Measurements from ENCODE around the gene GAPVD1.

The GAPVD1 gene

DNA sequence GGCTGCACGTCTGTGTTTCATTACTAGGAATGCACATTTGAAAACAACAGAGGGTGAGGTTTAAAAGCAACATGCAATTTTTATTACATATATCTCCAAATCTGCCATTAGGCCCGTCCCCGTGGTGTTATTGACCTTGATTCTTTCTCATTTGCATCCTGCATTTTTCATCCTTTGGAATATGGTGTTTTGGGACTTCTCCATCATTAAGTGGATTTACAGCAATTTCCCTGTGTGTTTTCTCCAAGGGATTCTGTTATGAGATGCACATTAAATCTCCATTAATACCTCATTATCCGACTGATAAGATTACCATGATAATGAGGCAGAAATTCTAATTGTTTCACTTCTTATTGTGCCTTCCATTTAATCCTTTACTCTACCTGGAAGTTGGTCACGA is 117.6 kb downstream of the GAPVD1 start:
- Histone ChIP-seq H3K27ac (no peak overlapping the region), H3K36me3 (no peaks in the 10 kb centered on the region), H3K4me3 (ENCODE audit: low read depth in 1 of 2, low read length in 1 of 2) (no peak overlapping the region), H3K9me3 (no peaks in the 10 kb centered on the region), H3K27me3 (no peaks in the 10 kb centered on the region), H3K4me1 (ENCODE audit: control insufficient read depth in 1 of 2, insufficient read depth in 1 of 2, low read depth in 1 of 2, low read length in 1 of 2) (peaks cover 0 to 6% of the 10 kb centered on the region in 2 experiments)
- TF ChIP-seq, protein P1, sequence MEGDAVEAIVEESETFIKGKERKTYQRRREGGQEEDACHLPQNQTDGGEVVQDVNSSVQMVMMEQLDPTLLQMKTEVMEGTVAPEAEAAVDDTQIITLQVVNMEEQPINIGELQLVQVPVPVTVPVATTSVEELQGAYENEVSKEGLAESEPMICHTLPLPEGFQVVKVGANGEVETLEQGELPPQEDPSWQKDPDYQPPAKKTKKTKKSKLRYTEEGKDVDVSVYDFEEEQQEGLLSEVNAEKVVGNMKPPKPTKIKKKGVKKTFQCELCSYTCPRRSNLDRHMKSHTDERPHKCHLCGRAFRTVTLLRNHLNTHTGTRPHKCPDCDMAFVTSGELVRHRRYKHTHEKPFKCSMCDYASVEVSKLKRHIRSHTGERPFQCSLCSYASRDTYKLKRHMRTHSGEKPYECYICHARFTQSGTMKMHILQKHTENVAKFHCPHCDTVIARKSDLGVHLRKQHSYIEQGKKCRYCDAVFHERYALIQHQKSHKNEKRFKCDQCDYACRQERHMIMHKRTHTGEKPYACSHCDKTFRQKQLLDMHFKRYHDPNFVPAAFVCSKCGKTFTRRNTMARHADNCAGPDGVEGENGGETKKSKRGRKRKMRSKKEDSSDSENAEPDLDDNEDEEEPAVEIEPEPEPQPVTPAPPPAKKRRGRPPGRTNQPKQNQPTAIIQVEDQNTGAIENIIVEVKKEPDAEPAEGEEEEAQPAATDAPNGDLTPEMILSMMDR (IDR thresholded peaks at IDR 0.05), result no peak

GRCh38 chr9:125380406-125380805 is 118.8 kb downstream of the GAPVD1 start:
- Histone ChIP-seq H3K9me3 (no peaks in the 10 kb centered on the region), H3K27ac (no peak overlapping the region), H3K36me3 (no peaks in the 10 kb centered on the region), H3K4me3 (ENCODE audit: low read depth in 1 of 2, low read length in 1 of 2) (no peak overlapping the region), H3K4me1 (ENCODE audit: control insufficient read depth in 1 of 2, insufficient read depth in 1 of 2, low read depth in 1 of 2, low read length in 1 of 2) (no peaks in the 10 kb centered on the region), H3K27me3 (no peaks in the 10 kb centered on the region)
- TF ChIP-seq, protein P1 (IDR thresholded peaks at IDR 0.05), result no peak

GRCh38 chr9:125387861-125388524 is 126.4 kb downstream of the GAPVD1 start:
- Histone ChIP-seq H3K4me3 (ENCODE audit: low read depth in 1 of 2, low read length in 1 of 2) (no peak overlapping the region), H3K27me3 (no peaks in the 10 kb centered on the region), H3K4me1 (ENCODE audit: control insufficient read depth in 1 of 2, insufficient read depth in 1 of 2, low read depth in 1 of 2, low read length in 1 of 2) (no peaks in the 10 kb centered on the region), H3K9me3 (no peaks in the 10 kb centered on the region), H3K27ac (no peak overlapping the region), H3K36me3 (no peaks in the 10 kb centered on the region)
- TF ChIP-seq, protein P1 (IDR thresholded peaks at IDR 0.05), result no peak

DNA sequence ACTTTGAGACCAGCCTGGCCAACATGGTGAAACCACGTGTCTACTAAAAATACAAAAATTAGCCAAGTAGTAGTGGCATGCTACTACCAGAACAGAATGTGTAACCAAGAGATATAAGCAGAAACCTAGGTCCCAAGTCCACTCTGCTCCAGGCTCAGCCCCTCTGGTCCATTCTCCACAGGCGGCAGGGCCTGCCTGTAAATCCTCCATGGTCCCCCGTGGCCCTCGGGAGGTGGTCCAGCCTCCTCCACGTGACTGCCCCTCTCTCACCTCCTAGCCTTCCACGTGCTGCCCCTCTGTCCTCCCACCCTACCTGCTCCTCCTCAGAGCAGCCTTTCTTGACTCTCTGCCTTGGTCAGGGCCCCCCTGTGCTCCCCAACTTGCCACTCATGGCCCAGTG is 127.4 kb downstream of the GAPVD1 start:
- Histone ChIP-seq H3K27ac (no peak overlapping the region), H3K27me3 (no peaks in the 10 kb centered on the region), H3K4me3 (ENCODE audit: low read depth in 1 of 2, low read length in 1 of 2) (no peak overlapping the region), H3K9me3 (no peaks in the 10 kb centered on the region), H3K4me1 (ENCODE audit: control insufficient read depth in 1 of 2, insufficient read depth in 1 of 2, low read depth in 1 of 2, low read length in 1 of 2) (no peaks in the 10 kb centered on the region), H3K36me3 (no peaks in the 10 kb centered on the region)
- TF ChIP-seq, protein P1 (IDR thresholded peaks at IDR 0.05), result no peak

GRCh38 chr9:125391704-125392103 is 130.1 kb downstream of the GAPVD1 start:
- H3K36me3 ChIP-seq, result no peaks in the 10 kb centered on the region
- H3K4me1 ChIP-seq (ENCODE audit: control insufficient read depth in 1 of 2, insufficient read depth in 1 of 2, low read depth in 1 of 2, low read length in 1 of 2), result no peaks in the 10 kb centered on the region
- H3K27ac ChIP-seq, result no peak overlapping the region
- H3K4me3 ChIP-seq (ENCODE audit: low read depth in 1 of 2, low read length in 1 of 2), result no peak overlapping the region
- no peaks in the 10 kb centered on the region for H3K9me3 ChIP-seq
- H3K27me3 ChIP-seq, result no peaks in the 10 kb centered on the region
- TF ChIP-seq, protein P1 (IDR thresholded peaks at IDR 0.05), result no peak

All from neutrophil (primary cell).